GM19043 (cell line): ENCODE measurements around the gene SCRN2.

Experiments used
- ATAC-seq: cut with Tn5 transposase; IDR thresholded peaks from one replicate; pipeline ENCODE4 v1.9.1; 2021; ENCODE audit warnings: low read depth; ENCODE audit not compliant: unreplicated experiment

Gene SCRN2

GRCh38 chr17:47840742-47841487 is at the start of gene SCRN2:
Gene SCRN2 (minus strand): TSS chr17:47841273. CDS start chr17:47840843, 430 bp downstream.
- peak; percentile 62 for ATAC-seq

- ATAC-seq, result no peak
Observed at GRCh38 chr17:47889734-47890529, 48.9 kb upstream of the SCRN2 start.

DNA sequence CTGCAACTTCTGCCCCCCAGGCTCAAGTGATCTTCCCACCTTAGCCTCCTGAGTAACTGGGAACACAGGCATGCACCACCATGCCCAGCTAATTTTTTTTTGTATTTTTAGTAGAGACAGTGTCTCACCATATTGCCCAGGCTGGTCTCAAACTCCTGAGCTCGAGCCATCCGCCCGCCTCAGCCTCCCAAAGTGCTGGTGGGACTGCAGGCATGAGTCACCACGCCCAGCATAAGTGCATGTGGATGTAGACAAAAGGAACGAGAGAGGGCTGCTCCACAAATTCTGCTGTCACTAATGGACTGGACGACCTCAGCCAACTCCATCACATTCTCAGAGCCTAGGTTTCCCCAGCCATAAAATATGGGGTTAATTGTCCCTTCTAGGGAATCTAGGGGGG is 47.2 kb upstream of the SCRN2 start:
- ATAC-seq, result no peak

- no peak for ATAC-seq
Observed at GRCh38 chr17:47884905-47885730, 44.0 kb upstream of the SCRN2 start.

- ATAC-seq, result no peak
Observed at GRCh38 chr17:47884427-47884740, 43.3 kb upstream of the SCRN2 start.

- no peak for ATAC-seq
Observed at GRCh38 chr17:47883589-47884426, 42.7 kb upstream of the SCRN2 start.

- no peak for ATAC-seq
Observed at GRCh38 chr17:47882695-47883588, 41.9 kb upstream of the SCRN2 start.

DNA sequence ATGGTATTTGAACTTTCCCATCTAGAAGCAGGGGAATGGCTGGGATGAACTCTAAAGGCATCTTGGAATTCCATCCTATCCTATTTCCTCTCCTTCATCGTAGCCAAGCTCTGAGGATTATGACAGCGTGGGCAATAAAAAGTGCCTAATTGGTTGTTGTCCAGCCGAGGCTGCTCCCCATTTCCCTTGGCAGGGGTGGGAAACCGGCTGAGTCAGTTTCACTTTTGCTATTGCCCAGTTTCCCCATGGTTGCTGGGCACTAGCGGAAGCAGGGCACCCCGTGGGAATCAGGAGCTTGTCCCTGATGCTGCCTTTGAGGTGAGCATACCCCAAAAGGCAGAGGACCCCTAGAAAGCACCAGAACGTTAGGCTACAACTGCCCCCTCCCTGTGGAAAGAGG is 41.2 kb upstream of the SCRN2 start:
- no peak for ATAC-seq

- ATAC-seq, result no peak
Observed at GRCh38 chr17:47879776-47880454, 38.8 kb upstream of the SCRN2 start.

DNA sequence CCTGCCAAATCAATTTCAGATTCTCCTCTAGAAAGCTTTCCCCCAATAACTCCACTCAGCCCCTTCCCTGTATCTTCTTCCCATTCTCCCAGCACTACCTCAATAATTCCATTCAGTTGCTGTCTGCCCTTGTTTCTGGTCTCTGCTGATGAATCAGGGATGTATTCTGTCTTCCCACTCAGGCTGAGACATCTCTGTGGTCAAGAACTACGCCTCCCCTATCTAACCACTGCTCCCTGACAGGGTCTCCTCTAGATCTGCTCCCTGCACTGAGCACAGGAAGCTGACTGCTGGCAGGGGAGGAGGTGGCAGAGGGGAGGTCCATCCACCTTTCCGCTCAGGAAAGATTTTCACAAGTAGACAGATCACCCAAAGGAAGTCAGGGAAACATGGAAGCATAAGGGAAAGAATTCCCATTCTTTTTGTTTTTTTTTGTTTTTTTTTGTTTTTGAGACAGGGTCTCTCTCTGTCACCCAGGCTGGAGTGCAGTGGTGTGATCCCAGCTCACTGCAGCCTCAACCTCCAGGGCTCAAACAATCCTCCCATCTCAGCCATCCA is 38.0 kb upstream of the SCRN2 start:
- ATAC-seq, result no peak

DNA sequence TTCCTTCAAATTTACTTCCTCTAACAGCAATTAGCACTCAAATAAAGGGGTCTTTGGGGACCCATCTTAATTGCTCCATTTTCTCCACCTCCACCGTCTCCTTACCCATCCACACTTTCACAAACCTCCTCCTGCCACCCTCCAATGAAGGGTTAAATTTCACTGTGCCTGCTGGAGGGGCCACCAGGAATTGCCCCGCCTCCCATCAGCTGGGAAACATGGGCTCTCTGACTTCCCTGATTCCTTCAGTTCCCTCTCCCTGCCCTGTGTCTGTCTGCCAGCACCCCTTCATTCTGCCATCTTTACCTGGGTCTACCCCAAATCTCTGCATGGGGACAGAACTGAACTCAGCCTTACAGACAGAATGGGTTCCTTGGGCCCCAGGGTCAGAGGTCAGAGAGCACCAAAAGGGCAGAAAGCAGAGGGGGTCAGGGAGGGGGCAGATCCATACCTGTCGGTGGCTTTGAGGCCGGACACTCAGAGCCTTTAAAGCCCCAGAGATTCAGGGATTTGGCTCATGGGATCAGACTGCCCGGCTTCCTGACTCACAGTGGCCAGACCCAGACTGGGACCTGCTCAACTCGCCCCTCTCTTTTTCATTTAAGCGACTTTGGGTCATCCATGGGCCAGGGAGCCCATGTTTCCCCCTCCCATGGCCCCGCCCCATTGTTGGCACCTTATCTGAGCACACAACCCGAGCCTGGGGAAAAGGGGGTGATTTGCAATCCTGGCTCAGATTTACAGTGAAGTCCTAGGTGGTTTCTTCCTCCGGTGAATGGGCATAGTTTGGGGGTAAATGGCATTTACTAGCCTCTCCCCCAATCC is 37.3 kb upstream of the SCRN2 start:
- ATAC-seq, result no peak

- ATAC-seq, result no peak
Observed at GRCh38 chr17:47877368-47878034, 36.4 kb upstream of the SCRN2 start.

DNA sequence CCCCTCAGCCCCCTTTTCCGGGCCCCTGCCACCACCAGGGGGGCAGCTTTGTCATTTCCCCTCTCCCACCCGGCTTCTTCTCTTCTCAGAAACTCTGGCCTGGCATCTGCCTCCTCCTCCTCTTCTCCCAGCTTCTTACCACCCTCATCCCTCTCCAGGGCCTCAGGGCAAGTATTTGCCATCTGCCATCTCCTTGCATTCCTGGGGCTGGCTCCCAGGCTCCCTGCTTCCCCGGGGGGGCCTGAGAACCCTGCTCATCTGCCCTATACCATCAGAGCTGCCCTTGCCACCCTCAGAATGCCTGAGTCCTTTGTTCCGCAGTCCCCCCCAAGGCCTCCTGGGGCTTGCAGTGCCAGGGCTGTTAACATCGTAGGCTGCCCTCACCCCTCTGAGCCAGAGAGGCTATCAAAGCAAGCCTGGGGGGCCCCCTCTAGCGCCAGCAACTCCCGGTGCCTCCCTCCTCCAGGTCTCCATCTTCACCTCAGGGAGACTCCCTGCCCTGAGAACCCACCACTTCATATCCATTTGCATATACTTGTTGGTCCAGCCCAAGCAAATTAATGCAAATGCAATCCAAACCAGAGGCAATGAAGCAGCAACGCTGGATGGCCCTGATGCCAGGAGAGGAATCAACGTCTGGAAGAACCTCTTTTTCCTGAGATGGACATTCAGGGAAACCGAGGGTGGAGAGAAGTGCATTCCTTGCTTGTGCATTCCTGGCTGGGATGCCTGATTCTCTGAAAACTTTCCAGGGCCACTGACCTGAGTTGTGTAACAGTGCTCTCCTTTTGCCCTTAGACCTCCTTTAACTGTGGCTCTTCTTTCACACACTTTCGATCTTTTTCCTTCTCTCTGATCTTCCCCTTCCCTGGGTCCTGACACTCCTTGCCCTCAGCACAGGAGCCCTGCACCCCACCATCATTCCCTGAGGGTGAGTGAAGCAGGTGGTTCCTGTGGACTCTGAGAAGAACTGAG is 34.2 kb upstream of the SCRN2 start:
- ATAC-seq, result no peak

- ATAC-seq, result no peak
Observed at GRCh38 chr17:47873200-47874090, 32.4 kb upstream of the SCRN2 start.

DNA sequence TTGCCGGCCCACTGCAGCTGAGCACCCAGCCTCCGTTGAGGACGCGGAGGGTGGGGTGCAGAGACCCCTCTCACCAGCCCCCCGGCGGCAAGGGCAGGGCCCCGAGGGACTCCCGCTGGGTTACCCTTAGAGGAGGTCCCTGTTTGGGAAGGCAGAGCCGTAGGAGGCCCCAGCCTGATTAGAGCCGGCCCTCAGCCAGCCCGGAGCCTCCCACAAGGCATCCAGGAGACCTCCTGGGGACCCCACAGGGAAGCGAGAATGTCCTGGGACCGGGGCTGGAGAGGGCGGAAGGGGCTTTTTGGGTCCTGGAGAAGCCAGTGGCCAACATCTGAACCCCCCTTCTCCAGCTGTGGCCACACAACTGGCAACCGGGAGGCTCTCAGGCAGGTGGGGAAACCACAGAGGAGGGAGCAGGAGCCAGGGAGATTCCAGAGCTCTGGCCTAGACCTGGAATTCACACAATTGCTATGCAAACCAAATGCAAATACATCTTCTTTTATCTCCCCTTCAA is 31.6 kb upstream of the SCRN2 start:
- no peak for ATAC-seq
